ENCODE data around the gene FCGR3A. TPM values are rescaled to one million over a fixed set of nuclear protein-coding genes. Genes with fewer than 3 reads are reported as not detected.
A peak's percentile ranks its signal among the peaks of the same experiment; 100 is the strongest.
"Not testable (repeated sequence)": the region's sequence is repeated elsewhere in the genome, so short reads cannot be mapped to it uniquely, and the experiment has no call there.

Gene FCGR3A
- polyA plus RNA-seq, 4 donors, result 1.2 to 2.4 (median 1.5) TPM

DNA sequence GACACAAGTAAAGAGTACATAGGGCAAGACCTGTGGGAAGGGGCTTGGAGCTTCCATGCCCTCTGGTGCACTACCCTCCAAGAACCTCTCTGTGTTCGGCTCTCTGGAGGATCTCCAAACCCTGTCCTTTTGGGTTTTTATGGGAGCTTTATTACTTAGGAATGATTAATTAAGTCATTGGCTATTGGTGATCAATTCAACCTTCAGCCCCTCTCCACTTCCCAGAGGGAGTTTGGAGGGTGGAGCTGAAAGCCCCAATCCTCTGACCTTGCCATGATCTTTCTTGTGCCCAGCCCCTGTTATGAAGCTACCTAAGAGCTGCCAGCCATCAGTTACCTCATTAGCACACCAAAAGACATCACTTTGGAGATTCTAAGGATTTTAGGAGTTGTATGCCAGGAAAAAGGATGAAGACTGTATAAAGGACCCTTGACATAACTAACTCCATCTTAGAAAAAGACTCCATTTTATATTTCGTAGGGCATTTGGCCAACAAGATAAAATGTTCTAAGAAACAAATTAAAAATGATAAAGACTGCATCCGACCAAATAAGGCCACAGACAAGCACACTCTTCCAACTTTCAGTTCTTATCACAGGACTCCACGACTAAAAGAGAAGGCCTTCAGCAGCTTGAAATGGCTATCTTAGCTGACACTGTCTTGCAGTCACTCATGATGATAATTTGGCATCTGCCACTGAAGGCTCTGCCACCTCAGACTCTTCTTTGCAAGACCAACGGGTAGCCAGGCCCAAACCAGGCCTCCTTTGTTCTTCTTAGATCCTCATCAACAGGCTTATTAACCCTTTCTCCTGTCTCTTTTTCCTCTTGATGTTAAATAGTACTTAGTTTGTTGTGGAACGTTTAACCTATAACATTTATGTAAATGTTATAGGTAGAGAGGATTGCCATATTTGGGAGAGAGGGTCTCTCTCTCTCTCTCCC is 8.2 kb upstream of the FCGR3A start:
- not testable (repeated sequence) for DNase-seq (ENCODE audit: low read depth in 4 of 4, low spot score in 3 of 4)

DNA sequence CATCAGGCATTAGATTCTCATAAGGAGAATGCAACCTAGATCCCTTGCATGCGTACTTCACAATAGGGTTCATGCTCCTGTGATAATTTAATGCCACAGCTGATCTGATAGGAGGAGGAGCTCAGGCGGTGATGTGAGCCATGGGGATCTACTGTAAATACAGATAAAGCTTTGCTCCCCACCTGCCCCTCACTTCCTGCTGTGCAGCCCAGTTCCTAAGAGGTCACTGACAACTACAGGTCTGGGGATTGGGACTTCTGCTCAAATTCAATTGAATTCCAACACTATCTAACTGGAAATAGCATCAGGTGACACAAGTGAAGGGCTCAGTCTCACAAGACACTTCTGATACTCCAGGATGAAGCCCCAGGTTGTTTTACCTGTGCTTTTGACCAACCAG is 7.4 kb upstream of the FCGR3A start:
- not testable (repeated sequence) for DNase-seq (ENCODE audit: low read depth in 4 of 4, low spot score in 3 of 4)

DNA sequence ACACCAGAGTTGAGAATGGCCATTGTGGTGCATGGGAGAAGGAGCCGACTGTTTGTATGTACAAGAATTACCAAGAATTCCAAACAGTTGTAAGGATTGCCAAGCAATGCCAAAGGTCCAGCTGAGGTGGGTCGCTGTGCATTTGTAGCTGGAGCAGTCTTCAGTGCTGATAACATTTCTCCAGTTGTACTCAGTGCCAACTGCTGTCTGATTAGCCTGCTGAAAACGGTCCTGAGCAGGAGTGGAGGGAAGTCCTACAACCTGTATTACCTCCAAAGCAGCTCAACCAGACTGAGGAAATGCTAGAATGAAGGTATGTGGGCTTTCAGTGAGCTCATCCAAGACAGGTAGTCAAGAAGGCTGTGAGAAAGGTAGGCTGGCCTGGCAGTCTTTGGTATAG is 6.5 kb upstream of the FCGR3A start:
- not testable (repeated sequence) for DNase-seq (ENCODE audit: low read depth in 4 of 4, low spot score in 3 of 4)

DNA sequence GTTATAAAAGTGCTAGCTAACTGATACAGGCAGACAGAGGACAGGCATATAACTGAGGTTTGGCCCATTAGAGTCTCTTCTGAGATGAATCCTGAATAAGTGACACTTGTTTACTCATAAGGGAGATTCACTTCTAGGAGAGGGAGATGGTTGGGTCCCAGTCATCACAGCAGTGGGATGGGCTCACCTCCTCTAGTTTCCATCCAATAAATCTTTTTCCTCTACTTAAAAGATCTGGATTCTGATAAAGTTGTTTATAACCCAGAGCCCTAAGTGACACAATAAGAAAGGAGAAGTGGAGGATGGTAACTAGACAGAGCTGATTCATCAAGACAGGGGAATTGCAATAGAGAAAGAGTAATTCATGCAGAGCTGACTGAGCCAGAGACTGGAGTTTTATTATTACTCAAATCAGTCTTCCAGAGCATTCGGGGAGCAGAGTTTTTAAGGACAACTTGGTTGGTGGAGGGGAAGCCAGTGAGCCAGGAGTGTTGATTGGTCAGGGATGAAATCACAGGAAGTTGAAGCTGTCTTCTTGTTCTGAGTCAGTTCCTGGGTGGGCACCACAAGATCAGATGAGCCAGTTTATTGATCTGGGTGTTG is 5.3 kb upstream of the FCGR3A start:
- DNase-seq (ENCODE audit: low read depth in 4 of 4, low spot score in 3 of 4), result not testable (repeated sequence)

DNA sequence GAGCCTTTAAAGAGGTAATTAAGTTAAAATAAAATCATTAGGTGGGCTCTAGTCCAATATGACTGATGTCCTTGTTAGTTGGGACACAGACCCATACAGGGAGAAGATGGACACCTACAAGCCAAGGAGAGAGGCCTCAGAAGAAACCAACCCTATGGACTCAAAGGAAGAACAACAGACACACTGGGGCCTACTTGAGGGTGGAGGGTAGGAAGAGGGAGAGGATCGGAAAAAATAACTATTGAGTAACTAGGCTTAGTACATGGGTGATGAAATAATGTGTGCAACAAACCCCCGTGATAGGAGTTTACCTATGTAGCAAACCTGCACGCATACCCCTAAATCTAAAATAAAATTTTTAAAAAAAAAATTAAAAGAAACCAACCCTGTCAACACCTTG is 4.7 kb upstream of the FCGR3A start:
- DNase-seq (ENCODE audit: low read depth in 4 of 4, low spot score in 3 of 4), result not testable (repeated sequence)

DNA sequence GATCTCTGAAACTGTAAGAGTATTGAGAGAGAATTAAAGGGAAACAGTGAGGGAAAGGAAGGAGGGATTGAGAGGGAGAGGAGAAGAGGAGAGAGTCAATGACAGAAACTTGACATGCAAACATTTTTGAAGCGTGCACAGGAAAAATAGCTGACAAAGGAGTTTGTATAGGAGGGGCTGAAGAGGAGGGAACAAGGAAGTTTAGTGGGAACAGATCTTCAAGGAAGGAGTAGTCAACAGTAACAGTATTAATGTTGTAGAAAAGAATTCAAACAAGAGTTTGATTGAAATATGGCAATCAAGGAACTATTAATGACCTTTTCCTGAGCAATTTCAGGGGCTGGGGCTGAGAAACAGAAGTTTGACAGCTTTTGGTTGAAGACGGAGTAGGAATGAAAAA is 4.0 kb upstream of the FCGR3A start:
- DNase-seq (ENCODE audit: low read depth in 4 of 4, low spot score in 3 of 4), result not testable (repeated sequence)

DNA sequence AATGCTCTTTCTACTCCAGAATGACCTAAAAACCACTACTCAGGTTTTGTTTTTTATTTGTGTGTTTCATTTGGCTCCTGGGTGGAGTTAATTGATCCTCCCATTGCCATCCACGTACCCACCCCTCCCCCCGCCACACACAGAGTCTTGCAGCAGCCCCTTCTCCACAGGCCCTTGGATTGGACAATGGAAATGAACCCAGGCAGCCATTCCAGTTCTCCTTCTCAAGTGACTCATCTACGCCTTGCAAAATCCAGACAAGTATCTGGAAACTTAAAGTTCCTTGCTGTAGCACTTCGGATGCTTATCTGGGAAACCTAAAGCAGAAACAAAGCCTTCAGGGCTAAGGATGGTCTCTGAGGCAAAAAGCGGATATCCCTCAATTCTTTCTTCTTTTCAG is 1.3 kb upstream of the FCGR3A start:
- DNase-seq (ENCODE audit: low read depth in 4 of 4, low spot score in 3 of 4), result not testable (repeated sequence)

DNA sequence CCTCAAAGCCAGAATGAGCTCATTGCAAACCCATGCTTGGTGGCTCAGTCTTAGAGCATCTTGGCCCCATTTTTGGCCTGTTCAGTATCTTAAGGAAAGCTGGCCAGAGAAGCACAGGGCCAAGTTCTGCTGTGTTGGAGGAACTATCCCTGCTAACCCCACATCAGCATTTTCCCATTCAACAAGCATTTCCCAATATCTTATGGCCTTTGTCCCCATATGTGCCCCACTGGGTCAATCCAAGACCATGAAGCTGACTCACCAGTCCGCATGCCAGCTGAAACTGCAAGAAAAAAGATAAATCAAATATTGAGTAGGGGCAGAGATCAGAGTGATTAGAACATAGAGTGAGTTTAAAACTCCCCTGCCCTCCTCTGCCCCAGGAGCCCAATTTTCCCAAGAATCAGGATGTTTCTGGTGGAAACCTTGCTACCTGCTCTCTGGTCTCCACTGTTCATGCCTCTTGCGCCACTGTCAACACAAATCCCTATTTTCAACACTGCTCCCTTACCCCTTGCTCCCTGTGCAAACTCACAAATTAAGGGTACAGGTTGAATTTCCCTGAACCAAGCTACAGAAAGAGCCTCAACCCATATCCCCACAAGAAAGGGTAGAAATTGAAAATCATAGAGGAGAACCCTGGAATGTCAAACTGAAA is 740 bp downstream of the FCGR3A start:
- not testable (repeated sequence) for DNase-seq (ENCODE audit: low read depth in 4 of 4, low spot score in 3 of 4)

DNA sequence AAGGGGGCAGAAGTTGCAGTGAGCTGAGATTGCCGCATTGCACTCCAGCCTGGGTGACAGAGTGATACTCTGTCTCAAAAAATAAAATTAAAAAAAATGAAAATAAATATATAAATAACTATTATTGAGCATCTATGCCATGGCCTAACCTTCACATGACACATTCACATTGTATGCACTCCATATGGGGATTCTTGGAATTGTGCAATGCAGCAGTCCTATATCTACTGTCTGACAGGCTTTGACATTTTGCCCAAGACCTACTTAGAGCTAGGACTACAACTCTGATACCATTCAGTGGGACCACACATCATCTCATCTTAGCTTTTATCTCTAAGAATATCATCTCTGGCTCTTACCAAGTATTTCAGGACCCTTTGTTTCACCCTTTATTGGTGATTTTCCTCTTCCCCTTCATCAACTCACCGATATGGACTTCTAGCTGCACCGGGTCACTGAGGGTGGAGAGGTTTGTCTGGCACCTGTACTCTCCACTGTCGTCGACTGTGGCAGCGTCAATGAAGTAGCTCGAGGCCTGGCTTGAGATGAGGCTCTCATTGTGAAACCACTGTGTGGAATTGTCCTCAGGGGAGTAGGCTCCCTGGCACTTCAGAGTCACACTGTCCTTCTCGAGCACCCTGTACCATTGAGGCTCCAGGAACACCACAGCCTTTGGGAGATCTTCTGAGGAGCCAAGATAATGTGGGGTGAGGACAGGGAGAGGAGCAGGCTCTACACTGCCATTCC is 1.4 kb downstream of the FCGR3A start:
- DNase-seq (ENCODE audit: low read depth in 4 of 4, low spot score in 3 of 4), result not testable (repeated sequence)

DNA sequence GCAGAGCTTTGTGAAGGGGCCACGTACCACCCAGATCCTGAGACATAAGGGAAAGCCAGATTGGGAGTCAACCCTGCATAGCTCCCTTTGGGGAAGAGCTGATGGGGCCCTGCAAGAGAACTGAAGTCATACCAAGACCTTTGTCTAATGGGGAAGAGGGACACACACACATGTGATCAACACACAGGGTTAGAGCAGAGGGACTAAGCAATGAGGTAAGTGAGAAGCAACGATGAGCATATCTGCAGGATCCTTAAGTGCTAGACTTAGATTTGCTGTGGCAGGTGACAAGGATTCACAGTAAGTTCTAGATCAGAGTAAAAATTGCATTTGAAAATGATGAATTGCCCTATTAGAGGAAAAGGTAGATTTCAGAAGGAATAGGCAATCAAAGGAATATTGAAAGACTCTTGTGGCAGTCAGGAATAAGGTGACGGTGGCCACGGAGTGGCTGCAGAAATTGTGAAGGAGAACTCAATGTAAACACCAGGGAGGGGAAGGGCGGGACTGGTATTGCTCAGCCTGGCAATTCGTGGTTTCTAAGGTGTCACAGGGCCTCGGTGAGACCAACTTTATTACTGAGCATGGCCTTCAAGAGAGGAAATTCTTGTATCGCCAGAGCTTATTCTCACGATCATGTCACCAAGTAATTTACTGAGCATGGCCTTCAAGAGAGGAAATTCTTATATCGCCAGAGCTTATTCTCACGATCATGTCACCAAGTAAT is 4.5 kb downstream of the FCGR3A start:
- DNase-seq (ENCODE audit: low read depth in 4 of 4, low spot score in 3 of 4), result not testable (repeated sequence)

DNA sequence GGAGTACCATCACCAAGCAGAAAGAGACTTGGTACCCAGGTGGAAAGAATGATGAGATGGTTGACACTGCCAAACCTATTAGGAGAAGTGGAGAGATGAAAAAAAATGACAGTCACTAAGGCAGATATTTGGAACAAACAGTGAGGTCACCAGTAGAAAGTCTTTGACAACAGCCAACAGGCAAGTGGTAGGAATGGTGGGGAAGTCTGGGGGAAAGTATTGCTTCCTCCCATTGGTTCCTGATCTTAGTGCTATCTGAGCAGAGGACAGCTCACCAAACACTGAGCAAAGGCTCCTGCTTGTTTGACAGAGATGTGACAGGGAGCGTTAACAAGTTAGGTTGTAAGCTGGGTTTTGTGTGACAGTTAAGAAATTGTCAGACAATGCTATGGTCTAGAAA is 6.5 kb downstream of the FCGR3A start:
- not testable (repeated sequence) for DNase-seq (ENCODE audit: low read depth in 4 of 4, low spot score in 3 of 4)

DNA sequence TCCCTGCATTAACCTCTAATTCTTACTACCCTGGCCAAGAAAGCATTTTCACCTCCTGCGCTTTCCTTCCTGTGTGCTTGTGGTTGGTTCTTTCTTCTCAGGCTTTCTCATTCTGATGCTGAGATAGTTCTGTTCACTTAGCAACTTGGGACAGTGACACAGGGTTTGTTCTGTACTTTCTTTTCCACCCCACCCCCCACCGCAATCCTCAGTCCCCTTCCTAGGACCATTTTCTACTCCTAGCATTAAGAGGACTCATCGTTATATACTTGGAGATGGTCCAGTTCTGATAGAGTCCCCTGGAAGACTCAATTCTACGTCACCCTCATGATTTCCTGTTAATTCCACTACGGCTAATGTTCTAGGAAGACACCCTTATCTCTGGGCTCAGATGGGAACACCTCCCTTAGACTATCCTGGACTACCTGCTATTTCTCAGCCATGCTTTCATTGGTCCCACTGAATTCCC is 7.5 kb downstream of the FCGR3A start:
- not testable (repeated sequence) for DNase-seq (ENCODE audit: low read depth in 4 of 4, low spot score in 3 of 4)

DNA sequence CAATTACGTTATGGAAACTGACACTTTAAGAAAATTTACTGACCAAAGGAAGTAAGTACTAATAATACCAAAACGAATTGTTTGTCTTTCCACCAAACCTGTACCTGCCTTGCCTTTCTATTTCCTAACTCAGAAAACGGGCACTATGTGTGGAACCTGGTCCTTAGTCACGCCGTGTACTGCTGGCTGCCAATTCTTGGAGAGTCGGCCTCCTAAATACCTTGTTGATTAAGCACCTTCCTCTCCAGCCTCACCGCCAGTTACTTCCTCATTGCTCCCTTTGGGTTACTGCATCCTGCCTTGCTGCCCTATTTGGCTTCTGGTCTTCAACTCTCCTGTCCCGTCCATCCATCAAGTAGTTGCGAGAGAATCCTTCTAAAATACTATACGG is 9.1 kb downstream of the FCGR3A start:
- not testable (repeated sequence) for DNase-seq (ENCODE audit: low read depth in 4 of 4, low spot score in 3 of 4)

DNA sequence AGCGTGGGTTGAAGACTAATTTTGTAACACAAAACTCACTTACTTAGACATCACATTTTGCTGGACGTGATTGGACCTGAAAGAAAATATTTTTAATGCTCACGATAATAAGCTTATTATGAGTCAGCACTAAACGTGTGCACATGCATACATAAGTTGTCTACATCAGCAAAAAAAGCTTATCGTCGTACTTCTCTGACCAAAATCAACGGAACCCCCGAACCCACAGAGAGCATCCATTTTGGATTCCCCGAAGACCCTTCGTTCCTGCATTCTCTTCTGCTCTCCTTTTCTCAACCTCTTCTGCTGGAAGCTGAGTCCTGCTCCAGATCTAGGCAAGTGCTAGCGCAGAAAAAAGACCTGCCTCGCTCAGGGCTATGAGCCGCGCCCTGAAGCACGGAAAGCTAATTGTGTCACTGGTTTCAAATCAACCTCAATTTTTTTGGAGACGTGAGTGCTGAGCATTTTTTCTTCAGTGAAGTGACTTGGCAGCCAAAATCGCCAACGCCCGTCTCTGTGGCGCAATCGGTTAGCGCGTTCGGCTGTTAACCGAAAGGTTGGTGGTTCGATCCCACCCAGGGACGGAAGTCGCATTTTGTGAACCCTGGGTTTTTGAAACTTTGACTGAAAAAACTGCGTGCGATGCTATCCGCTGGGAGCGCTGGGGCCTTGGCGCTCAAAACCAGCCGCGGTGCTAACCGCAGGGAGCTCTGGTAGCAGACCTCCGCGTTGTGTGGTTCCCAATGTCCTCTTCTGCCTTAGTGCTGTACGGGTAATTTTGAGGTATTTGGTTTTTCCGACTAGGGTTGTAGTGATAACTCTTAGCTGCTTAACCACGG is 9.7 kb downstream of the FCGR3A start:
- peak in 1 of 4 donors; percentile 32 for DNase-seq (ENCODE audit: low read depth in 4 of 4, low spot score in 3 of 4)

DNA sequence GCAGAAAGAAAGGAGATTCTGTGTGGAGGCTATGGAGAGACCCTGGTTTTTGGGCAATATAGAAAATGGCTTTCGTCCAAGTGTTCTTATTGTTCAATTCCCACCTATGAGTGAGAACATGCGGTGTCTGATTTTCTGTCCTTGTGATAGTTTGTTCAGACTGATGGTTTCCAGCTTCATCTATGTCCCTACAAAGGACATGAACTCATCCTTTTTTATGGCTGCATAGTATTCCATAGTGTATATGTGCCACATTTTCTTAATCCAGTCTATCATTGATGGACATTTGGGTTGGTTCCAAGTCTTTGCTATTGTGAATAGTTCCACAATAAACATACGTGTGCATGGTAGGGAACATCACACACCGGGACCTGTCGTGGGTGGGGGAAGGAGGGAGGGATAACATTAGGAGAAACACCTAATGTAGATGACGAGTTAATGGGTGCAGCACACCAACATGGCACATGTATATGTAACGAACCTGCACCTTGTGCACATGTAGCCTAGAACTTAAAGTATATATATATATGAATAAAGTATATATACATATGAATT is 10.6 kb downstream of the FCGR3A start:
- not testable (repeated sequence) for DNase-seq (ENCODE audit: low read depth in 4 of 4, low spot score in 3 of 4)

DNA sequence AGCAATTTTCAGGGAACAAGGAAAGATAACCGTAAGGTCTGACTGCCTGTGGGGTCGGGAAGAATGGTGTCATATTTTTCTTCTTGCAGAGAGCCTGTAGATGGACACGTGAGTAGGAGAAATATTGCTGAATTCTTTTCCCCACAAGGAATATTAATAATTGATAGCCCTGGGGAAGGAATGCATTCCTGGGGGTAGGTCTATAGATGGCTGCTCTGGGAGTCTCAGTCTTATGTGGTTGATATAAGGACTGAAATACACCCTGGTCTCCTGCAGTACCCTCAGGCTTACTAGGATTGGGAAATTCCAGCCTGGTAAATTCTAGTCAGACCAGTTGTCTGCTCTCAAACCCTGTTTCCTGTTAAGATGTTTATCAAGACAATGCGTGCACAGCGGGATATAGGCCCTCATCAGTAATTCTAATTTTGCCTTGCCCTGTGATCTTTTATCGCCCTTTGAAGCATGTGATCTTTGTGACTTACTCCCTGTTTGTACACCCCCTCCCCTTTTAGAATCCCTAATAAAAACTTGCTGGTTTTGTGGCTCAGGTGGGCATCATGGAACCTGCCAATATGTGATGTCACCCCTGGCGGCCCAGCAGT is 12.4 kb downstream of the FCGR3A start:
- not testable (repeated sequence) for DNase-seq (ENCODE audit: low read depth in 4 of 4, low spot score in 3 of 4)

DNA sequence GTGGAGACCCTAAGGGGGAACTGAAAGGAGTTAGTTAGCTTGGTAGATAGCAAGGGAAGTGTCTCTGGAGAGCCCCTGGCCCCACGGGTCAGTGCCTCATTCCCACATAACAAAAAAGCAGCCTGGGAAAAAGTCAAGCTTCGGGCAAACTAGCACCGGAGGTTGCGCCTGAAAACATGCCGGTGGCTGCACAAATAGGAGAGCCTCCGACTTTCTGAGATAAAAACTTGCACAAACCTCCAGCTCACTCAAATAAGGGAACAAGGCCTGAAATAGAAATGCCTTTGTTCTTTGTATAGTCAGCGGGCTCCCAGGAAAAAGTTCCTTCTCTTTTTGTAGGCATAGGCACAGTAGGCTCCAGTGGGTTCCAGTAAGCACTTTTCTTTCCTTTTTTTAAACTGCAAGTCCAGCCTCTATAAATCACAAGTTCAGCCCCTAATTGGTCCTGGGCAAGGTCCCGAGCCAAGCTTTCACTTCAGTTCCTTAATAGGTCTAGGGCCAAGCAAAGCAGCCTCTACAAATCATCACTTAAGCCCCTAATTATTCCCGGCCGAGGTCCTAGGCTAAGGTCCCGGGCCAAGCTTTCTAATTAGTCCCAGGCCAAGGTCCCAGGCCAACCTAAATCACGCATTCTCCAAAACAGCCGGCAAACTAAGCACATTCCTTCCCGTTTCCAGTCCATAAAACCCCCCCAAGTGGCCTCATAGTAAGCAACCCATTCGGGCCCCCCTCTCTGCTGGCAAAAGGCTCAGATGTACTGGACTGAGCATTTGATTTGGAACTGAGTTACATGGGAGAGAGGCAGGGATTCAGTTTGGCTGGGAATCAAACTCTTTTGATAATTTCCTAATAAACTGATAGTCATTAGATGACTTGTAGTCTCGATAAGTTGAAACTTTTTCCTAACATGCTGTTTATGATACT is 16.7 kb downstream of the FCGR3A start:
- DNase-seq (ENCODE audit: low read depth in 4 of 4, low spot score in 3 of 4), result peak in 2 of 4 donors; percentile 50 to 52

Data from right renal pelvis (tissue), 4 donors.